HepG2 (cell line): Measurements from ENCODE around the gene DDX46. TPM values are rescaled to one million over a fixed set of nuclear protein-coding genes. Genes with fewer than 3 reads are reported as not detected.
A peak's percentile ranks its signal among the peaks of the same experiment; 100 is the strongest.

ENCODE experiments used
- CENPT ChIP-seq: sonication (generic); formaldehyde crosslinking; IDR thresholded peaks from 2 replicates; pipeline ENCODE4 v1.8.0; 2022; ENCODE audit warnings: low read depth, mild to moderate bottlenecking, moderate library complexity, missing genetic modification reagents
- ELF3 ChIP-seq: IDR thresholded peaks from 2 replicates; pipeline ENCODE4 v1.6.1; 2016; ENCODE audit warnings: missing genetic modification reagents, missing compliant biosample characterization
- FOXA1 ChIP-seq, 2 experiments: fragments of 450-650 bp in 1 of 2; sonication (generic) in 1 of 2; formaldehyde crosslinking in 1 of 2; IDR thresholded peaks; 2 replicates each; pipeline versions ENCODE4 v1.4.0 to v1.6.1; 2016 to 2020; ENCODE audit warnings: missing genetic modification reagents in 1 of 2
- HMG20A ChIP-seq: IDR thresholded peaks from 2 replicates; pipeline ENCODE4 v1.6.1; 2016; ENCODE audit warnings: borderline replicate concordance
- NCOA5 ChIP-seq: sonication (generic); formaldehyde crosslinking; IDR thresholded peaks from 2 replicates; pipeline ENCODE4 v1.4.0; 2020; ENCODE audit warnings: missing genetic modification reagents
- NFE2L2 ChIP-seq: fragments of 150-350 bp; IDR thresholded peaks from 2 replicates; pipeline ENCODE4 v1.6.1; 2014; ENCODE audit warnings: low read length
- NFIB ChIP-seq: sonication (generic); formaldehyde crosslinking; IDR thresholded peaks from 2 replicates; pipeline ENCODE4 v1.9.0; 2021; ENCODE audit warnings: missing genetic modification reagents, mild to moderate bottlenecking, borderline replicate concordance
- NKX3-1 ChIP-seq: sonication (generic); formaldehyde crosslinking; IDR thresholded peaks from 2 replicates; pipeline ENCODE4 v1.5.0; 2020; ENCODE audit warnings: missing genetic modification reagents
- RBM39 ChIP-seq: fragments of 200-400 bp; formaldehyde crosslinking; IDR thresholded peaks from one replicate; pipeline ENCODE4 v1.6.1; 2018; ENCODE audit warnings: antibody characterized with exemption, mild to moderate bottlenecking, low read depth, low read length; ENCODE audit not compliant: poor library complexity, severe bottlenecking
- ZEB1 ChIP-seq: IDR thresholded peaks from 2 replicates; pipeline ENCODE4 v1.6.1; 2012; ENCODE audit warnings: mild to moderate bottlenecking, low read depth, inconsistent platforms; ENCODE audit not compliant: insufficient replicate concordance
- ZNF160 ChIP-seq: sonication (generic); formaldehyde crosslinking; IDR thresholded peaks from 2 replicates; pipeline ENCODE4 v1.8.0; 2022; ENCODE audit warnings: mild to moderate bottlenecking, inconsistent platforms, missing genetic modification reagents
- ZNF614 ChIP-seq: IDR thresholded peaks from 2 replicates; pipeline ENCODE4 v1.6.1; 2018; ENCODE audit warnings: missing biosample characterization, missing genetic modification reagents, inconsistent platforms, borderline replicate concordance
- polyA plus RNA-seq, 8 experiments: library from polyadenylated mRNA; depleted of rRNA in 3 of 8; stranded (reverse) in 7 of 8; unstranded in 1 of 8; fragments of >200 nt; fragmentation: Illumina TruSeq in 4 of 8; extraction: Trizol in 4 of 8; gene quantifications; 2 replicates each; pipeline versions ENCODE4 v1.2.1 to v1.2.3, GENCODE V29; 2011 to 2016; ENCODE audit warnings: low read depth in 4 of 8, missing spikeins in 1 of 8, mixed read lengths in 1 of 8; ENCODE audit not compliant: insufficient read depth in 1 of 8
- total RNA-seq, 5 experiments: library from RNA; depleted of rRNA; stranded (reverse); fragments of >200 nt; fragmentation: Illumina TruSeq; extraction: Trizol; gene quantifications; 2 replicates each; pipeline ENCODE4 v1.2.3, GENCODE V29; 2016; ENCODE audit warnings: low read depth in 1 of 5
- TF ChIP-seq, protein P1 (sequence below): sonication (generic); formaldehyde crosslinking; IDR thresholded peaks from 2 replicates; pipeline ENCODE4 v1.4.0; 2020; ENCODE audit warnings: missing genetic modification reagents, mild to moderate bottlenecking, borderline replicate concordance
- TF ChIP-seq, protein P2 (sequence below): sonication (generic); formaldehyde crosslinking; IDR thresholded peaks from 2 replicates; pipeline ENCODE4 v1.4.0; 2020; ENCODE audit warnings: missing genetic modification reagents, mild to moderate bottlenecking, borderline replicate concordance
- TF ChIP-seq, protein P3 (sequence below): sonication (generic); formaldehyde crosslinking; IDR thresholded peaks from 2 replicates; pipeline ENCODE4 v1.5.0; 2020; ENCODE audit warnings: mild to moderate bottlenecking, missing genetic modification reagents
- TF ChIP-seq, protein P4 (sequence below): sonication (generic); formaldehyde crosslinking; IDR thresholded peaks from 2 replicates; pipeline ENCODE4; 2020; ENCODE audit warnings: missing genetic modification reagents, mild to moderate bottlenecking, borderline replicate concordance

The DDX46 gene
- total and polyA plus RNA-seq, 2 of the 13 experiments (the other 11 are each of a cell fraction or from before 2014, with no cell fraction given): 27.3 to 59.3 TPM

DNA sequence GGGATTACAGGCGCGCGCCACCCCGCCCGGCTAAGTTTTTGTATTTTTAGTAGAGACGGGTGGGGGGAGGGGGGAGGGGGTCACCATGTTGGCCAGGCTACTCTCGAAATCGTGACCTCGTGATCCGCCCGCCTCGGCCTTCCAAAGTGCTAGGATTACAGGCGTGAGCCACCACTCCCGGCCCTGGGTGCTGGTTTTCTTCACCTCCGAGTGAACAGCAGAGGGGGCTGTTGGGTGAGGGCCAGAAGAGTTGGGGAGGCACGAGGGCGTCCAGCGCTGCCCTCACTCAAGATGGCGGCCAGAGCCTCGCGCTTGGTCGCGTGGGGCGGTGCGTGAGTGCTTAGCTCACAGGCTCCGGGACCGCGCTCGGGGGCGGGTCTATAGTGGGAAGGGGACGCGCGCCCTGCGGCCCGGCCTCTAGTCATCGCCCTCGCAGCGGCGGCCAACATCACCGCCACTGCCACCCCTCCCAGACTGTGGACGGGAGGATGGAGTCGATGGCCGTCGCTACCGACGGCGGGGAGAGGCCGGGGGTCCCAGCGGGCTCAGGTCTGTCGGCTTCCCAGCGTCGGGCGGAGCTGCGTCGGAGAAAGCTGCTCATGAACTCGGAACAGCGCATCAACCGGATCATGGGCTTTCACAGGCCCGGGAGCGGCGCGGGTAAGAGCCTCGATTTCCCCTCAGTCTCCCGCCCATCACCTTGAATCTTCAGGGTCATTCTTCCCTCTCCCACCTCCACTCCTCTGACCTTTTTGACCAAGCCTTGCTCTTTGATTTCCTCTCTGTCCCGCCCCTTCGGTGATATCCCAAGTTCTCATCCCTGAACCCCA lies 20.2 kb upstream of the DDX46 start, which contains the start of gene CAMLG (continued):
- TF ChIP-seq, protein P1, sequence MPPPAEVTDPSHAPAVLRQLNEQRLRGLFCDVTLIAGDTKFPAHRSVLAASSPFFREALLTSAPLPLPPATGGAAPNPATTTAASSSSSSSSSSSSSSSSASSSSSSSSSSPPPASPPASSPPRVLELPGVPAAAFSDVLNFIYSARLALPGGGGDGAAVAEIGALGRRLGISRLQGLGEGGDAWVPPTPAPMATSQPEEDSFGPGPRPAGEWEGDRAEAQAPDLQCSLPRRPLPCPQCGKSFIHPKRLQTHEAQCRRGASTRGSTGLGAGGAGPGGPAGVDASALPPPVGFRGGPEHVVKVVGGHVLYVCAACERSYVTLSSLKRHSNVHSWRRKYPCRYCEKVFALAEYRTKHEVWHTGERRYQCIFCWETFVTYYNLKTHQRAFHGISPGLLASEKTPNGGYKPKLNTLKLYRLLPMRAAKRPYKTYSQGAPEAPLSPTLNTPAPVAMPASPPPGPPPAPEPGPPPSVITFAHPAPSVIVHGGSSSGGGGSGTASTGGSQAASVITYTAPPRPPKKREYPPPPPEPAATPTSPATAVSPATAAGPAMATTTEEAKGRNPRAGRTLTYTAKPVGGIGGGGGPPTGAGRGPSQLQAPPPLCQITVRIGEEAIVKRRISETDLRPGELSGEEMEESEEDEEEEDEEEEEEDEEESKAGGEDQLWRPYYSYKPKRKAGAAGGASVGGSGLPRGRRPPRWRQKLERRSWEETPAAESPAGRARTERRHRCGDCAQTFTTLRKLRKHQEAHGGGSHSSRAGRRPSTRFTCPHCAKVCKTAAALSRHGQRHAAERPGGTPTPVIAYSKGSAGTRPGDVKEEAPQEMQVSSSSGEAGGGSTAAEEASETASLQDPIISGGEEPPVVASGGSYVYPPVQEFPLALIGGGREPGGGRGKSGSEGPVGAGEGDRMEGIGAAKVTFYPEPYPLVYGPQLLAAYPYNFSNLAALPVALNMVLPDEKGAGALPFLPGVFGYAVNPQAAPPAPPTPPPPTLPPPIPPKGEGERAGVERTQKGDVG (CRISPR knock-in tag): peak; percentile 73; the same call in 1 of the 2 replicates
- TF ChIP-seq, protein P2, sequence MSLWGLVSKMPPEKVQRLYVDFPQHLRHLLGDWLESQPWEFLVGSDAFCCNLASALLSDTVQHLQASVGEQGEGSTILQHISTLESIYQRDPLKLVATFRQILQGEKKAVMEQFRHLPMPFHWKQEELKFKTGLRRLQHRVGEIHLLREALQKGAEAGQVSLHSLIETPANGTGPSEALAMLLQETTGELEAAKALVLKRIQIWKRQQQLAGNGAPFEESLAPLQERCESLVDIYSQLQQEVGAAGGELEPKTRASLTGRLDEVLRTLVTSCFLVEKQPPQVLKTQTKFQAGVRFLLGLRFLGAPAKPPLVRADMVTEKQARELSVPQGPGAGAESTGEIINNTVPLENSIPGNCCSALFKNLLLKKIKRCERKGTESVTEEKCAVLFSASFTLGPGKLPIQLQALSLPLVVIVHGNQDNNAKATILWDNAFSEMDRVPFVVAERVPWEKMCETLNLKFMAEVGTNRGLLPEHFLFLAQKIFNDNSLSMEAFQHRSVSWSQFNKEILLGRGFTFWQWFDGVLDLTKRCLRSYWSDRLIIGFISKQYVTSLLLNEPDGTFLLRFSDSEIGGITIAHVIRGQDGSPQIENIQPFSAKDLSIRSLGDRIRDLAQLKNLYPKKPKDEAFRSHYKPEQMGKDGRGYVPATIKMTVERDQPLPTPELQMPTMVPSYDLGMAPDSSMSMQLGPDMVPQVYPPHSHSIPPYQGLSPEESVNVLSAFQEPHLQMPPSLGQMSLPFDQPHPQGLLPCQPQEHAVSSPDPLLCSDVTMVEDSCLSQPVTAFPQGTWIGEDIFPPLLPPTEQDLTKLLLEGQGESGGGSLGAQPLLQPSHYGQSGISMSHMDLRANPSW (CRISPR knock-in tag): peak; percentile 93; the same call in 1 of the 2 replicates
- TF ChIP-seq, protein P3, sequence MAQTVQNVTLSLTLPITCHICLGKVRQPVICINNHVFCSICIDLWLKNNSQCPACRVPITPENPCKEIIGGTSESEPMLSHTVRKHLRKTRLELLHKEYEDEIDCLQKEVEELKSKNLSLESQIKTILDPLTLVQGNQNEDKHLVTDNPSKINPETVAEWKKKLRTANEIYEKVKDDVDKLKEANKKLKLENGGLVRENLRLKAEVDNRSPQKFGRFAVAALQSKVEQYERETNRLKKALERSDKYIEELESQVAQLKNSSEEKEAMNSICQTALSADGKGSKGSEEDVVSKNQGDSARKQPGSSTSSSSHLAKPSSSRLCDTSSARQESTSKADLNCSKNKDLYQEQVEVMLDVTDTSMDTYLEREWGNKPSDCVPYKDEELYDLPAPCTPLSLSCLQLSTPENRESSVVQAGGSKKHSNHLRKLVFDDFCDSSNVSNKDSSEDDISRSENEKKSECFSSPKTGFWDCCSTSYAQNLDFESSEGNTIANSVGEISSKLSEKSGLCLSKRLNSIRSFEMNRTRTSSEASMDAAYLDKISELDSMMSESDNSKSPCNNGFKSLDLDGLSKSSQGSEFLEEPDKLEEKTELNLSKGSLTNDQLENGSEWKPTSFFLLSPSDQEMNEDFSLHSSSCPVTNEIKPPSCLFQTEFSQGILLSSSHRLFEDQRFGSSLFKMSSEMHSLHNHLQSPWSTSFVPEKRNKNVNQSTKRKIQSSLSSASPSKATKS (CRISPR knock-in tag): no peak
- TF ChIP-seq CENPT (CRISPR knock-in tag) (no peak; the same call in 1 of the 2 replicates), ZEB1 (no peak), NFIB (CRISPR knock-in tag) (no peak), FOXA1 (IDR thresholded peaks at IDR 0.05) (no peak), FOXA1 (CRISPR knock-in tag; IDR thresholded peaks at IDR 0.05) (no peak), RBM39 (no peak), HMG20A (peak; percentile 38; the same call in 1 of the 2 replicates), ZNF160 (CRISPR knock-in tag) (peak; percentile 34; the same call in 1 of the 2 replicates), NCOA5 (no peak), NFE2L2 (no peak), NKX3-1 (CRISPR knock-in tag) (no peak), ELF3 (CRISPR knock-in tag) (peak; percentile 82), ZNF614 (CRISPR knock-in tag) (peak; percentile 97; the same call in 1 of the 2 replicates)
- TF ChIP-seq, protein P4, sequence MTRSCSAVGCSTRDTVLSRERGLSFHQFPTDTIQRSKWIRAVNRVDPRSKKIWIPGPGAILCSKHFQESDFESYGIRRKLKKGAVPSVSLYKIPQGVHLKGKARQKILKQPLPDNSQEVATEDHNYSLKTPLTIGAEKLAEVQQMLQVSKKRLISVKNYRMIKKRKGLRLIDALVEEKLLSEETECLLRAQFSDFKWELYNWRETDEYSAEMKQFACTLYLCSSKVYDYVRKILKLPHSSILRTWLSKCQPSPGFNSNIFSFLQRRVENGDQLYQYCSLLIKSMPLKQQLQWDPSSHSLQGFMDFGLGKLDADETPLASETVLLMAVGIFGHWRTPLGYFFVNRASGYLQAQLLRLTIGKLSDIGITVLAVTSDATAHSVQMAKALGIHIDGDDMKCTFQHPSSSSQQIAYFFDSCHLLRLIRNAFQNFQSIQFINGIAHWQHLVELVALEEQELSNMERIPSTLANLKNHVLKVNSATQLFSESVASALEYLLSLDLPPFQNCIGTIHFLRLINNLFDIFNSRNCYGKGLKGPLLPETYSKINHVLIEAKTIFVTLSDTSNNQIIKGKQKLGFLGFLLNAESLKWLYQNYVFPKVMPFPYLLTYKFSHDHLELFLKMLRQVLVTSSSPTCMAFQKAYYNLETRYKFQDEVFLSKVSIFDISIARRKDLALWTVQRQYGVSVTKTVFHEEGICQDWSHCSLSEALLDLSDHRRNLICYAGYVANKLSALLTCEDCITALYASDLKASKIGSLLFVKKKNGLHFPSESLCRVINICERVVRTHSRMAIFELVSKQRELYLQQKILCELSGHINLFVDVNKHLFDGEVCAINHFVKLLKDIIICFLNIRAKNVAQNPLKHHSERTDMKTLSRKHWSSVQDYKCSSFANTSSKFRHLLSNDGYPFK: peak; percentile 90; the same call in 1 of the 2 replicates
